Breast epithelium (tissue), 4 donors: ENCODE results near the gene TENT4A. TPM values are rescaled to one million over a fixed set of nuclear protein-coding genes. Genes with fewer than 3 reads are reported as not detected.

Experiments used
- DNase-seq, 2 donors: peaks; one replicate each; pipeline ENCODE4 v3.0.0-alpha.2; 2019; ENCODE audit warnings: low spot score in 2 of 2
- H3K27ac ChIP-seq, 2 donors: fragments of 200-600 bp; sonication (generic) in 1 of 2; one replicate each; pipeline ENCODE4 v1.5.1; 2016 to 2019; ENCODE audit warnings: mild to moderate bottlenecking in 1 of 2
- H3K27me3 ChIP-seq, 2 donors: fragments of 200-600 bp; sonication (generic) in 1 of 2; one replicate each; pipeline versions ENCODE4 v1.5.1 to v1.6.0; 2017 to 2019; ENCODE audit warnings: control low read depth in 1 of 2, mild to moderate bottlenecking in 1 of 2
- H3K36me3 ChIP-seq: fragments of 200-600 bp; one replicate; pipeline ENCODE4 v1.5.1; 2019
- H3K4me1 ChIP-seq, 2 donors: fragments of 200-600 bp; sonication (generic); one replicate each; pipeline ENCODE4 v1.5.1; 2016 to 2019; ENCODE audit warnings: control low read depth in 1 of 2
- H3K4me3 ChIP-seq, 3 donors: fragments of 200-600 bp; sonication (generic); 1 replicate in 2 of 3; 2 replicates in 1 of 3; pipeline ENCODE4 v1.5.1; 2016 to 2019; ENCODE audit warnings: mild to moderate bottlenecking in 3 of 3, moderate library complexity in 2 of 3
- H3K9me3 ChIP-seq, 2 donors: fragments of 200-600 bp; sonication (generic) in 1 of 2; one replicate each; pipeline ENCODE4 v1.5.1; 2016 to 2019; ENCODE audit warnings: control low read depth in 1 of 2
- CTCF ChIP-seq, 3 donors: fragments of 450-650 bp; IDR thresholded peaks; one replicate each; pipeline ENCODE4 v1.5.1; 2016 to 2017; ENCODE audit warnings: antibody characterized with exemption in 3 of 3, mild to moderate bottlenecking in 3 of 3, moderate library complexity in 3 of 3
- POLR2A ChIP-seq: fragments of 450-650 bp; IDR thresholded peaks from one replicate; pipeline ENCODE4 v1.6.1; 2016; ENCODE audit warnings: antibody characterized with exemption, mild to moderate bottlenecking, moderate library complexity
- POLR2AphosphoS5 ChIP-seq, 3 donors: sonication (generic); formaldehyde crosslinking; IDR thresholded peaks; one replicate each; pipeline ENCODE4 v1.6.1; 2017; ENCODE audit warnings: antibody characterized with exemption in 3 of 3
- intact Hi-C: fragments of 100-400 bp; cut with DNase I; formaldehyde crosslinking; loops from one replicate; pipeline ENCODE4 v1.15.1; 2023; ENCODE audit warnings: low total_unique reads
- total RNA-seq, 3 donors: library from RNA; depleted of rRNA; stranded (reverse); fragments of >200 nt; gene quantifications; one replicate each; pipeline ENCODE4 v1.1.0, GENCODE V29; 2016

Gene TENT4A
- total RNA-seq, 3 donors from 2014 or later, result 24.1 to 26.2 (median 24.8) TPM

- Histone ChIP-seq H3K9me3 (no peaks in the 10 kb centered on the region), H3K36me3 (no peaks in the 10 kb centered on the region), H3K4me1 (peaks cover 0 to 12% of the 10 kb centered on the region in 2 donors), H3K27me3 (peaks cover 0 to 9% of the 10 kb centered on the region in 2 donors), H3K4me3 (no peak overlapping the region), H3K27ac (no peak overlapping the region)
- intact Hi-C loops, result loop anchor here (10.0 kb wide), 1 partner anchor 67 kb away; the partner anchor contains the start of genes NSUN2 and SRD5A1
- DNase-seq, result no peak
- no peak for TF ChIP-seq POLR2AphosphoS5 (IDR thresholded peaks at IDR 0.05)
- TF ChIP-seq POLR2A, result no peak
- TF ChIP-seq CTCF (IDR thresholded peaks at IDR 0.05), result no peak
Observed at GRCh38 chr5:6701491-6701890, 11.7 kb upstream of the TENT4A start.

- no peak for DNase-seq
- Histone ChIP-seq H3K4me1 (peaks cover 0 to 12% of the 10 kb centered on the region in 2 donors), H3K4me3 (no peak overlapping the region), H3K27me3 (peaks cover 0 to 16% of the 10 kb centered on the region in 2 donors), H3K36me3 (no peaks in the 10 kb centered on the region), H3K9me3 (no peaks in the 10 kb centered on the region), H3K27ac (no peak overlapping the region)
- intact Hi-C loops, result loop anchor here (10.0 kb wide), 1 partner anchor 68 kb away; the partner anchor contains the start of genes NSUN2 and SRD5A1
- TF ChIP-seq CTCF (IDR thresholded peaks at IDR 0.05) (no peak), POLR2A (no peak), POLR2AphosphoS5 (IDR thresholded peaks at IDR 0.05) (no peak)
Observed at GRCh38 chr5:6702633-6703032, 10.6 kb upstream of the TENT4A start.

GRCh38 chr5:6703806-6704205, 9.4 kb upstream of the TENT4A start:
- Histone ChIP-seq H3K27me3 (peaks cover 0 to 9% of the 10 kb centered on the region in 2 donors), H3K36me3 (no peaks in the 10 kb centered on the region), H3K9me3 (no peaks in the 10 kb centered on the region), H3K4me1 (peaks cover 0 to 12% of the 10 kb centered on the region in 2 donors), H3K4me3 (no peak overlapping the region), H3K27ac (peak overlapping the region; percentile 77 to 84)
- intact Hi-C loops, result loop anchor here (10.0 kb wide), 1 partner anchor 69 kb away; the partner anchor contains the start of genes NSUN2 and SRD5A1
- DNase-seq, result no peak
- TF ChIP-seq POLR2AphosphoS5 (IDR thresholded peaks at IDR 0.05), result no peak
- TF ChIP-seq CTCF (IDR thresholded peaks at IDR 0.05), result no peak

GRCh38 chr5:6704361-6704851, 8.8 kb upstream of the TENT4A start:
- Histone ChIP-seq H3K4me1 (peaks cover 0 to 12% of the 10 kb centered on the region in 2 donors), H3K27ac (peak overlapping the region; percentile 77 to 84), H3K36me3 (no peaks in the 10 kb centered on the region), H3K9me3 (no peaks in the 10 kb centered on the region), H3K4me3 (no peak overlapping the region), H3K27me3 (peaks cover 0 to 8% of the 10 kb centered on the region in 2 donors)
- TF ChIP-seq POLR2A (no peak), CTCF (IDR thresholded peaks at IDR 0.05) (no peak), POLR2AphosphoS5 (IDR thresholded peaks at IDR 0.05) (no peak)
- intact Hi-C loops, result loop anchor here (10.0 kb wide), 1 partner anchor 70 kb away; the partner anchor contains the start of genes NSUN2 and SRD5A1
- DNase-seq, result peak in 1 of 2 donors; percentile 67

- Histone ChIP-seq H3K27me3 (peaks cover 0 to 8% of the 10 kb centered on the region in 2 donors), H3K27ac (peak overlapping the region; percentile 77 to 84), H3K4me1 (peaks cover 0 to 12% of the 10 kb centered on the region in 2 donors), H3K9me3 (no peaks in the 10 kb centered on the region), H3K4me3 (no peak overlapping the region), H3K36me3 (no peaks in the 10 kb centered on the region)
- no peak for DNase-seq
- TF ChIP-seq CTCF (IDR thresholded peaks at IDR 0.05) (no peak), POLR2A (no peak), POLR2AphosphoS5 (IDR thresholded peaks at IDR 0.05) (no peak)
- intact Hi-C loops, result loop anchor here (10.0 kb wide), 1 partner anchor 70 kb away; the partner anchor contains the start of genes NSUN2 and SRD5A1
Observed at GRCh38 chr5:6705088-6705487, 8.1 kb upstream of the TENT4A start.
